HG03521 (cell line): ENCODE data around the gene PTMA.
"Not testable (repeated sequence)": the region's sequence is repeated elsewhere in the genome, so short reads cannot be mapped to it uniquely, and the experiment has no call there.

Experiments used
- ATAC-seq: cut with Tn5 transposase; IDR thresholded peaks from one replicate; pipeline ENCODE4 v1.9.1; 2021; ENCODE audit warnings: mild to moderate bottlenecking, moderate library complexity; ENCODE audit not compliant: unreplicated experiment

Gene PTMA

DNA sequence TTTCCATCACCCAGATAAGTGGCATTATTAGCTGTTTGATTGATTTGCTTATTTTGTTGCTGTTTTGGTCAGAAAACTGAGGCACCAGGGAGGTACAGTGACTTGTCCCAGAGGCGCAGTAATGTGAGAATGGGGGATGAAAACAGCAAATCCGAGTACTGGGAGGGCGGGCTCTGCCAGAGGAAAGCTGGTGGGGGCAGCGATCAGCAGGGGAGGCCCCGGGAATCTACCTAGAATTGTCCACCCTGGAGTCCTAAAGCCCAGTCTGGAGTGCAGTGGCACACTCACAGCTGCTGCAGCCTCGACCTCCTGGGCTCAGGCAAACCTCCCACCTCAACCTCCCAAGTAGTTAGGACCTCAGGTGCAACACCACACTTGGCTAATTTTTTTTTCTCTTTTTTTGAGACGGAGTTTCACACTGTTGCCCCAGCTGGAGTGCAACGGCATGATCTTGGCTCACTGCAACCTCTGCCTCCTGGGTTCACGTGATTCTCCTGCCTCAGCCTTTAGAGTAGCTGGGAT, 17.0 kb upstream of the PTMA start:
- ATAC-seq = no peak

DNA sequence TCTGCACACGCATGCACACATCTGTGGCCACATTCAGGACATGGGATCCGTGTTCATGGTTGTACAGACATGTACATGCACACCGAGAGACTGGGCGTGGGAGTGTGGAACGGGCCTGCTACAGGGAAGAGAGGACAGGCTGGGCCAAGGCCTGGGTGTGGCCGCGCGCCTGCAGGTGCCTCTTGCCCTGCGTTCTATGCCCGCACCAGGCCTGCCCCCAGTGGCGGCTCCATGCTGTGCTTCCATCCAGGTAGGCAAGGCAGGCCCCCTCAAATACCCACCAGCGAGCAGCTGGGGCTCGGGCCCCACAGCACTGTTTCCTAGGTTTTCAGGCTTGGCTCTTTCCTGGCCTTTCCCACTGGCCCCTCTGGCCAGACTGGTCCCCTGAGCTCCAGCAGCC, 15.5 kb upstream of the PTMA start:
- no peak for ATAC-seq

DNA sequence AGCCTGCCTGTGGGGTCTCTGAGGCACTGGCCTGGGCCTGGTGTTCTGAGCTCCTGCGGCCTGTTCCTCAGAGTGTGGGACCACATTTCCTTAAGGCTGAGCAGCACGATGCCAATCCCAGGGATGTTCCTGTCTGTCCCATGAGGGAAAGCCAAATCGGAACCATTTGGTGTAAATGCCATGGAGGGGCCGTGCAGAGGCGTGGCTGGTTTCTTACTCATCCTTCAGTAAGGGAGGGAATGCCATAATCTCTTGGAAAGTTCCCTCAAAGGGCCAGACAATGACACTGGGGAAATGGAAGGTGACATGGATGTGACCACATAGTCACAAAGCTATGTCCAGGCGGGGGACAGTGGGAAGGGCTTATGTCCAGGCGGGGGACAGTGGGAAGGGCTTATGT, 14.4 kb upstream of the PTMA start:
- ATAC-seq = no peak

DNA sequence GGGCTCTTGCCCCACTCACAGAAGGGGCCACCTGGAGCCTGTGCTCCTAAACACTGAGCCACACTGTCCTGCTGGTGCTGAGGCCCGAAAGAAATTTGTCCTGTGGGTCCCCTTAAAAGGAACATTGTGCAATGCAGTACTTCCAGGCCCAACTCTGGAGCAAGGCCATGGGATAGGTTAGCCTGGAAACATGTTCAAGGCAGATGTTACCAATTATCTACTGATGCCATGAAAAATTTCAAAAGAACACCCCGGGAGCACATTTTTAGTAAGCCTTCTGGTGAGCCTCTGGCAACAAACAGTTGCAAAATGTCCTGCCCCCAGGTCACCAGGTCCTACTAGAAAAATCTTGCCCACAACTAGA, 12.3 kb upstream of the PTMA start:
- ATAC-seq = no peak

DNA sequence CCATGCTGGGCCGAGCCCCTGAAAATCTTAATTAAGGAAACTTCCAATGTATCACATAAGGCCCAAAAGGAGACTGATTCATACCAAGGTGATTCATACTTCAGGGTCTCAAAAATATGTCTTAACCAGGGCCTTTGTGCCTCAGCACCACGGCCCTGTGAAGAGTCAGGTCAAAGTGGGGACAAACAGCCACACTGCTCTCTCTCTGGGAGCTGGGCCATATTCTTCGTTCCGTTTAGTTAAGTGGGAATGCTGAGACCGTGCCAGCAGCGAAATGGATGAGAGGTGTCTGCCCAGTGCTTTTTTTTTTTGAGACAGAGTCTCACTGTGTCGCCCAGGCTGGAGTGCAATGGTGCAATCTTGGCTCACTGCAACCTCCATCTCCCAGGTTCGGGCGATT, 9.3 kb upstream of the PTMA start:
- no peak for ATAC-seq

DNA sequence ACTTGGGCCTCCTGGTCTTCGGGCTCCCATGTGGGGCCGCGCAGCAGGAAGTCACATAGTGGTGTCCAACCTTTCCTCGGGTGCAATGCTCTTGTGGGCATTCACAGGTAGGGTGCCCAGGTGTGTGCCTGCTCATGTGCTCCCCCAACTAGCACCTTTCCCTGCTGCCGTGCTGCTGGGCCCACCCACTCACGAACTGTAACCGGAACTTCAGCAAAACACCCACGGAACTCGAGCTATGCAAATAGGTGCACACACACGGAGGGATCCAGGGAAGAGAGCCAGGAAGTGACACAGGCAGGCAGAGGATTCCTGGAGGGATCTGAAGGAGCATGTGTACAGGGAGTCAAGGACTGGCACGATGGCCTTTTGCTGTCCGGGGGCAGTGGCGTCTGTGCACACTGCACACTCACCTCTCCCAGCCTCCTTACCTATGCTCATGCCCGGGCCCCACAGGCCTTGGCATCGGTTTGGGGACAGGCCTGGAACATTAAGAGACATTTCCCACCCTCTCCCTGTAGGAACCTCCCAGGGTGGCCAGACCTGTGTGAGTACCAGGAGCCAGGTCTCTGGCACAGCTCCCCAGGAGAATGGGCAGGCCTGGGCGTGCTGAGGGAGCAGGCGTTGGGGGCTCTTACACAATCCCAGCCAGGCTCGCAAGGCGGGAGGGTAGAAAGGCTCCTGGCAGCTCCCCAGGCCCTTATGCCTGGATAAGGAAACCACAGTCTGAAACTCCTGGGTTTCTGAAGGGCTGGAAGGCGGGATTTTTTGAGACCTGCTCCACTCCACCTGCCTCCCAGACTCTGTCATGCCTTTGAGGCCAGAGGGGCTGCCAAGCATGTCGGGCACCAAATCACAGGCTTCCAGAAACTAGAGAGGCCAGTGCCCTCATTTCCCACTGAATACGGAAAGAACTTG, 6.6 kb upstream of the PTMA start:
- no peak for ATAC-seq

DNA sequence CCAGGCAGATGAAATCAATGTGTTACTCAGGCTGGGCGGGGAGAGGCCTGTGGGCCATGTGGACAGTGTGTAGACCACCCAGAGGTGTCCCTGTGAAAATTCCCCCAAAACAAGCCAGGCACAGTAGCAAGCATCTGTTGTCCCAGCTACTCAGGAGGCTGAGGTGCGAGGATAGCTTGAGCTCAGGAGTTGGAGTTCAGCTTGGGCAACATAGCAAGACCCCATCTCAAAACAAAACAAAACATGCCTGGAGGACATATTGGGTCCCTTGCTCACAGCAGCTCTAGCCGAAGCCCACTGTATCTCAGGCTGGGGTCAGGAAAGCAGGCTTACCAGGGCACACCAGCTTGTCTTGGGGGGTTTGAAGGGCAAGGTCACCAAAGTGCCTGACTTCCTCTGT, 4.3 kb upstream of the PTMA start:
- no peak for ATAC-seq

DNA sequence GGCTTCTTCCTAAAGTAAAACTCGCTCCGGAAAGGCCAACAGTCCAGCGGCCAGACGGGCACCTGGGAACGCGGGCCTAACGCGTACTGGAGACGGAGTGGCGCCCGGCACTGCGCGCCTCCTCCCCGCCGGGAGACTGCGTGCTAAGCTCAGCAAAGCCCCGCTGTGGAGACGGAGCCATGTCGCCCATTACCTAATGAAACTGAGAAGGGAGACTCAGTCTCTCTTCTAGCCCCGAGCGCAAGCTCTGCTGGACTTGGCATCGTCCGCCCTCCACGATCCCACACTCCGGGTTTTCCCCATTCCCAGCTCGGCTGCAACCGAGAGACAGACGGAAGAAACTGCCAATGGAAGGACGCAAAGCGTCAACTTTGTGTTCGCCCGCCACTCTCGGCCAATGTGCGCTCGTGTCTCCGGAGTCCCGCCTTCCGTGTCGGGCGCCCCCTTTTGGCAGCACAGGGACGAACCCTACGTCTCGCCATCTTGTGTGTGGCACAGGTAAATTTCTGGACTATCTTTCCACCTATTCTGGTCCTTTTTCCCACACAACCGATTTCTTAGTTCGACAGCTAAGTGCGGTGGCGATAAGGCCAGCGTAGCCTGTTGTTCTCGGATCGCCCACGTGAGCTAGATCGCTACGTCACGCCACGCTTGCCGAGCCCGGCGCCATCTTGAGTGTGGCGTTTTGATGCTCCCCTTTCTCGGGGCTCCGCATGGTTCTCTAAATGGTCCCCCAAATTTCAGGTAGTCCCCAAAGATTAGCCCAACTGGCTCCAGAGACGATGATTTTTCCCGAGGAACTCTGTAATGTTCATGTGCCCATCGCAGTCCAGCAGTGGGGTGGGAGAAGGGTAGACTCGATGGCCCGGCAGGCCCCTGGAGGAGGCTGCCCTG, 1.3 kb upstream of the PTMA start:
- peak; percentile 28 for ATAC-seq

DNA sequence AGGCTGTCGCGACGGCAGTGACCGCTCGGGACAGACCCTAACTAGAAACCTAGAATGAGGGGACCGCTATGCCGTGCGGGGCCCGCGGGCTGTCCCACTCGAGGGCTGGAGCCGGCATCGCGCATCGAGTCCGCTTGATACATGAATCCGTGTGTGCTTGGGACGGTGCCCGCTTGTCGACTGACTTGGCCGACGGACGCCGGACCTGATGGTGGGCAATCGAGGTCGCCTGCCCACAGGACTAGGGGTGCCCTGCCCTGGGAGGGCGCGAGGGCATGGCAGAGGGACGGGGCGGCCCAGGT, 749 bp upstream of the PTMA start:
- no peak for ATAC-seq

DNA sequence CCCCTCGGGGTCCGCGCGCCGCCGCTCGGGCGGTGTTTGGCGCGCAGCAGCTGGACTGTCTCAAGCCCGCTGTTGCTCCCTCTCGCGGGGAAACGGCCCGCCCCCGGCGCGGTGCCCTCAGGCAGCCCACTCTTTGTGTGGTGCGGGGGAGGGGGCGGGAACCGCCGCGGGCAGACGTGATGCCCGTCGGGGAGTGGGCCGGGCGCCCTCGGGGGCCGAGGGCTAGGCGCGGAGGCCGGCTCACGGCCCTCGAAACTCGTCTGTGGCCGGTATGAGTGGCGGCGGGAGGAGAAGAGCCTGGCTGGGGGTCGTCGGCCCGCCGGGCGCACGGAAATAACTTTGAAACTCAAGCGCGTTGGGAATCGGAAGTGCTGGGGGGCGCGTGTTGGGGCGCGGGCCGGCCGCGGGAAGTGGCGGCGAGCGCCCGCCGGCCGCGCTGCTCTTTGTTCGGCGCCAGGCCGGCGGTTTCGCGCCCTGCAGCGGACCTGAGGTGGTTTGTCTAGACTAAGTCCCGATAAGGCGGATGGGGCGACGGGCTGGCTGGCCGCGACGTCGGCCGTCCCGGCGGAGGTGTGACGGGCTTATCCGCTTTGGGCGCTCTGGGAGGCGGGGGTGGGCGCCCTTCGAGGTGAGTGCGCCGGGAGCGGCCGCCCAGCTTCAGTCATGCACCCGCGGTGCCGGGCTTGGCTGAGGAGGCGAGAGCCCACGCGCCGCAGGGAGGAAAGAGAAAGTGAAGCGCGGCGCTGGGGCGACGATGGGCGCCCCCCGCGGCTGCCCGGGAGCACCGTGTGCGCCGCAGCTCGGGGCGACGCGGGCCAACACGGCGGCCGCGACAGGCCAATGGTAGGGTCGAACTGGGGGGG, 679 bp downstream of the PTMA start:
- no peak for ATAC-seq

DNA sequence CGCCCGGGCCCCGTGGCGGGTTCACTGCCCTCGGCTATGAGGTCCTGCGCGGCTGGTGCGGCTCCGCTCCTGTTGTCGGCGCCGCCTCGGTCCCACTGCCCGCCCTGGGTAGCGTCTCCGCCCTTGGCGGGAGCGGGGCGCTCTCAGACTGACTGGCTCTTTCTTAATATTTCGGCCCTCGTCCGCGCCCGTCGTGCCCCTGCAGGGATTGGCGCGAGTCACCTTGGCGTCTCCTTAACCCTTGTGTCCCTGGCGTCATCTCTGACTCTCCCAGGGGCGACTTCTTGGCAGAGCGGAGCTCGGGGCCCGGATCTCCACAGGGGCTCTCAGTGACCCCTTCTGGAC, 1.3 kb downstream of the PTMA start:
- ATAC-seq = no peak

DNA sequence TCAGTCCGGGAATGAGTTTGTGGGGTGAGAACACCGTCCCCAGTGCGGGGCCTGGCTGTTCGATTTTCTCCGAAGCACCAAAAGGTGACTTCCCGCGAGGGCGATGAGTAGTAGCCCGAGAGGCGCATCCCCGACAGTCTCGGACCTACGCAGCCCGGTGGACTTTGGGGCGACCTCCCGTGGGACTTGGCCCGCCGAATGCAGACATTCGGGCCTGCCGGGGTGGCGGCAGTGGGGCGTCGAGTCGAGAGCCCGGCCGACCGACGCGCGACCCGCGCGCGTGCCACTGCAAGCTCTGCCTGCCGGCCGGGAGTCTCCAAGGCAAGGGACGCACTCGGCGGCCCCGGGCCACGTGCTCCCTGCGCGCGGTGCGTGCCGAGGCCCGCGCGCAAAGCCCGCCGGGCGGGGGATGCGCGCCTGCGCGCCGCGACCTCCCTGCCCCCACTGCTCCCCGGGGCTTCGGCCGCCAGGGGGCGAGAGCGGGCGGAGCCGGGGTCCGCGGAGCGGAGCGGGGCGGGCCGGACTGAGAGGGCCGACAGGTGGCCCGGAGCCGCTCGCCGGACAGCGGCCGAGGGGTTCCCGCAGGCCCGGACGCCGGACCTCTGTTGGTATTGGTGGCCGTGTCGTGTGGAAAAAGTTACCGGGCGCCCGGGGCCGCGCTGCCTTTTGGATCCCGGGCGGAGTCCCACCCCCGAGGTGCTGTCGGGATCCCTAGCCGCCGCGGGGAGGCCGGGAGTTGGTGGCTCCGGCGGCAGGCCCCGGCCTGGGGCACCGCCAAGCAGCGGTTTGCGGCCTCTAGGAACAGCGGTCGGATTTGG, 1.9 kb downstream of the PTMA start:
- ATAC-seq = peak; percentile 19

DNA sequence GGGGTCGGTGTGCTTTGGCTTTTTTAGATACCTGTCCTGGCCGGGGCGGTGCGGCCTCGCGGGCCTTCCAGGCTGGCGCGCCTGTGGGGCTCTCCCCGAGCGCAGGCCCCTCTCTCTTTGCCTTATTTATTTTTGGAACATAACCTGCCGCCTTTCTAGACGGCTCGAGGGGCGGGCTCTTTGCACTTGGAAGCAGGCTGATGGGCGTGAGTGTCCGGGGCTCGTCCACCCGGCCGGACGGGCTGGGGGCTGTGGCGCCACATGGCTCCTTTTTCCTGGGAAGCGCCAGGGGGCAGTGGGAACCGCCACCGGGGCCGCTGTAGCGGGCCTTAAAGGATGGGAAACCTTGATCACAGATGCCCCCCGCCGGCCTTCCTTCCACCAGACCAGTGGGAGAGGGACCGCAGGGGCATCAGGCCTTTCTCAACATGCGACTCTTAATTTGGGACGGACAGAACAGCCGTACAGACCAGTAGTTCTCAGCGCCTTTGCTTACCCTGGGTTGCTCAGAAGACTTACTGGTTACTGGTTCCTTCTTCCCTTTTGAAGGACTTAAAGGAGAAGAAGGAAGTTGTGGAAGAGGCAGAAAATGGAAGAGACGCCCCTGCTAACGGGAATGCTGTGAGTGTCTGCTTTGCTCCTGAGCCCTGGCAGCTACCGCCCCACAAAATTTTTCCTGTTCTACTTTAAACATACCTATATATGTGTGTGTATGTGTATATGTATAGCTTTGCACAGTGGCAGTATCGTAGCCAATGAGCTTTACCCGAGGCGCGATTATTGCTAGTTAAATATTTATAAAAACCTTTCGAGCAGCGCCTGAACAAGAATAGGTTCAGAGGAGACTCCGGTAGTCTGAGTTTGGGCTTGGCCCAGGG, 2.7 kb downstream of the PTMA start:
- ATAC-seq = no peak

DNA sequence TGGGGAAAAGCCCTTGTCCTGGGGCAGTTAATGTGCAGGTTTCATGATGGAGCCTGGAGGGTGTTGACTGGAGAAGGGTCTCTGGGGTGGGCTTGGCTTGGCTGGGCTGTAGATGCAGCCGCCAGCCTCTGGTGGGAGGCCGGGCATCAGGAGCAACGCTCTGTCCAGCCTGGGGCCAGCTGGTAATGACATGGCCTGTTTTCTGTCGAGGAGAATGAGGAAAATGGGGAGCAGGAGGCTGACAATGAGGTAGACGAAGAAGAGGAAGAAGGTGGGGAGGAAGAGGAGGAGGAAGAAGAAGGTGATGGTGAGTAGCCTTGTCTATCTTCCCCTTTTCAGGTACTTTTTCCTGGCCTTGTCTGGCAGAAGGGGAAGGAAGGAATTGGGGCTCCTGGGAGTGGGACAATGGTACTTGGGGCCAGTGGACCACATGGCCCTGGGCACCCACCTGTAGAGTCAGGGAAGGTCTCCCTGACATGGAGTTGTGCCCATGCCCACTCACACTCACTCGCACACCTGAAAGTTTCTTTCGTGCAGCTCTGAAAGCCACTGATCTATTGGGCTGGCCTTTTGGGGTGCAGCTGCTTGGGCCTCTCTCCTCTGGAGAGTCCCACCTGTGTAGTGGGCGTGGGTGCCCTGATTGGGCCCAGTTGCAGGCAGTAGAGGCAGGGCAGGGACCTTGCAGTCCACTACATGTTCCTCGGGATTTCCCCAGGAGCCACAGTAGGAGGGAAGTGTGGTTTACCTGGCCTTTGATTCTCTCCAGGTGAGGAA, 3.5 kb downstream of the PTMA start:
- ATAC-seq = no peak

DNA sequence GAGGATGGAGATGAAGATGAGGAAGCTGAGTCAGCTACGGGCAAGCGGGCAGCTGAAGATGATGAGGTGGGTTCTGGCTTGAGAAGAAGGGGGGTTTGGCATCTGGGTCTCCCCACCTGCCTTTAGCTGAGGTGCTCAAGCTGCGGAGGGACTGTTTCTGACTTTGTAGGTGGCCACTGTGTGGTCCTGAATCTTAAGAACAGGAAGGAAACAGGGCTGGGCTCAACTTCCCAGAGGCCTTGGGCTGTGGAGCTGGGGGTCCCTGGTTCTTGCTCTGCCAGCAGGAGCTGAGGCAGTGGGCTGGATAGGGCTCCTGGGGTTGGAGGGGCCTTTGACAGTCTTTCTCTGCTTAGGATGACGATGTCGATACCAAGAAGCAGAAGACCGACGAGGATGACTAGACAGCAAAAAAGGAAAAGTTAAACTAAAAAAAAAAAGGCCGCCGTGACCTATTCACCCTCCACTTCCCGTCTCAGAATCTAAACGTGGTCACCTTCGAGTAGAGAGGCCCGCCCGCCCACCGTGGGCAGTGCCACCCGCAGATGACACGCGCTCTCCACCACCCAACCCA, 4.2 kb downstream of the PTMA start:
- ATAC-seq = not testable (repeated sequence)

DNA sequence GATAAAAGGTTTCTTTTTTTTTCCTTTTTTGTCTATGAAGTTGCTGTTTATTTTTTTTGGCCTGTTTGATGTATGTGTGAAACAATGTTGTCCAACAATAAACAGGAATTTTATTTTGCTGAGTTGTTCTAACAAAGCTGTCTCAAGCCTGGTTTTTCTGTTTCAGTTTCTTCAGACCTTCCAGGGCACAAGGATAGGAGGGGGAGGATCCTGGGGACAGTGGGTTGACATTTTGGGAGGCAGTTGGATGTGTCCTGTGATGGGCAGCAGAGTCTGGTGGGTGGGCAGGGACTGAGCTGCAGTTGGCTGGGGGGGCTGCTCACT, 5.0 kb downstream of the PTMA start:
- not testable (repeated sequence) for ATAC-seq

DNA sequence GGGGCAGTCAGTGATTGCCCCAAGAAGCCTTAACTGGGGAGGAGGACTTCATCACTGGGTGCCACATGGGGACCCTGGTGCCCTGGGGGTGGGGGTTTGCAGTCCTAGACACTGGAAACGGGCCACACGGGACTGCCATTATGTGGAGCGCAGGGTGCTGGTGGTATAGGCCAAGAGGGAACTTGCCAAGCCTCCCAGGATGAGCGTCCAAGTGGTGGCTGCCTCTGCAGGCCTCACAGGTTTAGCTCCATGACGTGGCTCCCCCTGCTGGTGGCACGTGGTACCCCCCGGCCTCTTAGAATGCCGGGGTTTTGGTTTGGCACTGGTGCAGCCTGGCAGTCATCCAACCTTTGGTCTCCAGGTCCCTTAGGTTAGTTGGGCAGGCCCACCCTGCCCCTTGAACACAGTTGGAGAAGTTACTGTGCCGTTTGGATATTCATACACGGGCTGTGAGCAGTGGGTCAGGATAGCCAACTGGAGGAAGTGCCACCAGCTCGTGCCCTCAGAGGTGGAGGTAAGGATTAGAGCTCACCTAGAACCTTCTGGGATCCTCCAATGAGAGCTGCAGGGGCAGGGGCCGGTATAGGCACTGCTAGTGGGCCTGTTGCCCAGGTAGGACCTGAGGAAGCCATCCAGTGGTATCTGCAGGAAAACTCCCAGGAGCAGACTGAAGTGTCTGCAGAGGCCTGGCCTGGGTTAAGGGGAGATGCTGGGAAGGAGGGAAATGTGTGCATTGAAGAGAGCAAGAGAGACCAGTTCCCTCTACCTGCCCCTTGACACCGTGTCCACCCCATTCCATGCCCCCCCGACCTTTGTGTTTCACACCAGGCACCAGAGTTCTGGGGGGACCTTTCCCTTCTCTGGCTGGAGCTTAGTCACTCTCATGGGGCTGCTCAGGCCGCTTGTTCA, 5.7 kb downstream of the PTMA start:
- ATAC-seq = no peak
